ENCODE measurements around the gene ERVW-1. TPM values are rescaled to one million over a fixed set of nuclear protein-coding genes. Genes with fewer than 3 reads are reported as not detected.

ERVW-1 gene
- total RNA-seq, 1 experiment from 2014 or later = not detected

DNA sequence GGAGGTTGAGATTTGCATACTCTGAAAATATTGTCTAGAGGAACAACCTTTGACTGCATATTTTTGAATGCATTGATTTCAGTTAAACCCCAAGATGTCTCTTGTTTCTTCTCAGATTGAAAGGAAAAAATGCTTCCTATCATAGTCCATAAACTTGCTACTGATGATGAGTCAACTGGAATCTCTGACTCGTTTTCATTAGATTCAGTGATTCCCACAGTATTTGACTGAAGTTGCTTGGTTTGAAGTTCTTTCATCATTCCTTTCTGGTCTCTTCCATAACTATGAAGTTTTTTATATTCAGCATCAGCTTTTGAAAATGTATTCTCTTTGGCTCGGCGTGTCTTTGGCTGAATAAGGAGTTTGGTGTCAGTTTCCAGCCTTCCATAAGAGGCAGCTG, 39.9 kb upstream of the ERVW-1 start:
- H3K36me3 ChIP-seq (ENCODE audit: low read depth, low read length) = peaks cover 5% of the 10 kb centered on the region
- intact Hi-C loops (cut with micrococcal nuclease) = no loop called here
- H3K9me3 ChIP-seq (ENCODE audit: low read length) = no peaks in the 10 kb centered on the region
- H3K27ac ChIP-seq (ENCODE audit: low read length) = no peak overlapping the region
- H3K79me2 ChIP-seq (ENCODE audit: low read length) = no peaks in the 10 kb centered on the region
- TF ChIP-seq CTCF (conservative IDR thresholded peaks at IDR 0.05; ENCODE audit: low read depth, low read length) (no peak), EZH2 (IDR thresholded peaks at IDR 0.05; ENCODE audit: low read length, unreplicated experiment) (no peak), EZH2phosphoT487 (IDR thresholded peaks at IDR 0.05; ENCODE audit: borderline replicate concordance, low read length) (no peak)
- ChIA-PET CTCF (interaction anchor here (0.6 kb wide), 1 partner anchor 88 kb away, joined by 10 read pairs; no protein-coding TSS in a partner anchor), POLR2A (ENCODE audit: unreplicated experiment) (interaction anchor here (0.5 kb wide), 1 partner anchor 250 kb away, joined by 3 read pairs; no protein-coding TSS in a partner anchor)
- H4K20me1 ChIP-seq (ENCODE audit: low read length) = no peaks in the 10 kb centered on the region
- H3K4me3 ChIP-seq (ENCODE audit: low read length) = no peak overlapping the region
- H3K9me2 ChIP-seq (replicated peaks; ENCODE audit: low read length) = no peaks in the 10 kb centered on the region
- H3F3A ChIP-seq (ENCODE audit: low read length, unreplicated experiment) = no peaks in the 10 kb centered on the region
- no peak overlapping the region for H3K9ac ChIP-seq (ENCODE audit: low read length)
- DNase-seq (peak; percentile 4), ATAC-seq (no peak)
- no peaks in the 10 kb centered on the region for H3K27me3 ChIP-seq (ENCODE audit: low read length)
- H3K4me1 ChIP-seq (ENCODE audit: insufficient read depth, low read length) = no peaks in the 10 kb centered on the region
- no peak overlapping the region for H3K4me2 ChIP-seq (ENCODE audit: low read length)
- H2AFZ ChIP-seq (ENCODE audit: low read length) = no peak overlapping the region
- no TSS peak for BruUV-seq (replicated peaks)

GRCh38 chr7:92513167-92513902, 35.6 kb upstream of the ERVW-1 start:
- H4K20me1 ChIP-seq (ENCODE audit: low read length) = no peaks in the 10 kb centered on the region
- TF ChIP-seq EZH2phosphoT487 (IDR thresholded peaks at IDR 0.05; ENCODE audit: borderline replicate concordance, low read length) = no peak
- TF ChIP-seq EZH2 (IDR thresholded peaks at IDR 0.05; ENCODE audit: low read length, unreplicated experiment) = no peak
- no peak for TF ChIP-seq CTCF (conservative IDR thresholded peaks at IDR 0.05; ENCODE audit: low read depth, low read length)
- H3K4me2 ChIP-seq (ENCODE audit: low read length) = no peak overlapping the region
- POLR2A ChIA-PET (ENCODE audit: unreplicated experiment) = no interaction called here
- H3K9me3 ChIP-seq (ENCODE audit: low read length) = no peaks in the 10 kb centered on the region
- CTCF ChIA-PET = no interaction called here
- H3K4me3 ChIP-seq (ENCODE audit: low read length) = no peak overlapping the region
- peaks cover 8% of the 10 kb centered on the region for H3K36me3 ChIP-seq (ENCODE audit: low read depth, low read length)
- no peak for DNase-seq
- no peaks in the 10 kb centered on the region for H3K27me3 ChIP-seq (ENCODE audit: low read length)
- no peaks in the 10 kb centered on the region for H3F3A ChIP-seq (ENCODE audit: low read length, unreplicated experiment)
- no TSS peak for BruUV-seq (replicated peaks)
- no peak overlapping the region for H3K27ac ChIP-seq (ENCODE audit: low read length)
- no peak for ATAC-seq
- H3K79me2 ChIP-seq (ENCODE audit: low read length) = no peaks in the 10 kb centered on the region
- no peak overlapping the region for H2AFZ ChIP-seq (ENCODE audit: low read length)
- no peaks in the 10 kb centered on the region for H3K4me1 ChIP-seq (ENCODE audit: insufficient read depth, low read length)
- intact Hi-C loops (cut with micrococcal nuclease) = no loop called here
- H3K9me2 ChIP-seq (replicated peaks; ENCODE audit: low read length) = no peaks in the 10 kb centered on the region
- H3K9ac ChIP-seq (ENCODE audit: low read length) = no peak overlapping the region

DNA sequence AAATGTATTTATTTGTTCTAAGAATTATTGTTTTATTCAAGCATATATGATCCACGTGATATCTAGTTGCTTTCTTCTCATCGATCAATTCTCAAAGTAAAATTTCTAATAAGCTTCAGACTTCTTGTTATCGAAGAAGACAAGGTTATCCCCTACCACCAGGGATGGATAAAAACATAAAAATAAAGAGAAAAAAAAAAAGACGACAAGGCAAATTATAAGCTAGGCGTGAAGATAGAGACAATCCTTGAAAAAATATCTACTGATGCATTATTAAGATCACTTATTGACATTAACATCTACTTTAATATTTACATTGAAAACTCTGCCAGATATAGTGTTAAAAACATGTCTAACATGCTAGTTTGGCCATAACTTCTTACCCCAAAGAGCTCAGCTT, 31.2 kb upstream of the ERVW-1 start:
- TF ChIP-seq CTCF (conservative IDR thresholded peaks at IDR 0.05; ENCODE audit: low read depth, low read length) (no peak), EZH2phosphoT487 (IDR thresholded peaks at IDR 0.05; ENCODE audit: borderline replicate concordance, low read length) (no peak), EZH2 (IDR thresholded peaks at IDR 0.05; ENCODE audit: low read length, unreplicated experiment) (no peak)
- DNase-seq (no peak), ATAC-seq (no peak)
- no peak overlapping the region for H3K27ac ChIP-seq (ENCODE audit: low read length)
- H4K20me1 ChIP-seq (ENCODE audit: low read length) = no peaks in the 10 kb centered on the region
- POLR2A ChIA-PET (ENCODE audit: unreplicated experiment) = interaction anchor here (0.7 kb wide), 1 partner anchor 161 kb away, joined by 3 read pairs; no protein-coding TSS in a partner anchor
- peaks cover 8% of the 10 kb centered on the region for H3K36me3 ChIP-seq (ENCODE audit: low read depth, low read length)
- no TSS peak for BruUV-seq (replicated peaks)
- H3K9ac ChIP-seq (ENCODE audit: low read length) = no peak overlapping the region
- no peak overlapping the region for H2AFZ ChIP-seq (ENCODE audit: low read length)
- no peak overlapping the region for H3K4me2 ChIP-seq (ENCODE audit: low read length)
- H3F3A ChIP-seq (ENCODE audit: low read length, unreplicated experiment) = no peaks in the 10 kb centered on the region
- CTCF ChIA-PET = no interaction called here
- H3K4me1 ChIP-seq (ENCODE audit: insufficient read depth, low read length) = no peaks in the 10 kb centered on the region
- H3K79me2 ChIP-seq (ENCODE audit: low read length) = no peaks in the 10 kb centered on the region
- intact Hi-C loops (cut with micrococcal nuclease) = no loop called here
- H3K9me2 ChIP-seq (replicated peaks; ENCODE audit: low read length) = no peaks in the 10 kb centered on the region
- no peaks in the 10 kb centered on the region for H3K9me3 ChIP-seq (ENCODE audit: low read length)
- H3K27me3 ChIP-seq (ENCODE audit: low read length) = no peaks in the 10 kb centered on the region
- no peak overlapping the region for H3K4me3 ChIP-seq (ENCODE audit: low read length)
